SU-DHL-6 (cell line): ENCODE data around the gene IQCM.

Experiments
- CTCF ChIP-seq: fragments of 200-600 bp; sonication (generic); IDR thresholded peaks from one replicate; pipeline ENCODE4 v1.5.1; 2017; ENCODE audit warnings: antibody characterized with exemption, mild to moderate bottlenecking, low read length, moderate library complexity; ENCODE audit not compliant: insufficient read depth, poor library complexity, severe bottlenecking
- EZH2phosphoT487 ChIP-seq: fragments of 200-600 bp; sonication (generic), shearing (Covaris generic); conservative IDR thresholded peaks from 2 replicates; pipeline ENCODE4 v1.6.1; 2018; ENCODE audit warnings: mild to moderate bottlenecking, antibody characterized with exemption, low read length, moderate library complexity, mixed read lengths

- TF ChIP-seq CTCF (no peak), EZH2phosphoT487 (no peak)
Measured at GRCh38 chr4:149718500-149718899, 97.1 kb downstream of the IQCM start.
